Smooth muscle cell (in vitro differentiated cells): ENCODE results near the gene RAD9B. TPM values are rescaled to one million over a fixed set of nuclear protein-coding genes. Genes with fewer than 3 reads are reported as not detected.

Experiments used
- DNase-seq: peaks from one replicate; lab custom pipeline; 2025; ENCODE audit not compliant: unreplicated experiment; lab: John Stamatoyannopoulos, UW
- H2AFZ ChIP-seq: fragments of 200-600 bp; sonication (generic); 2 replicates; pipeline ENCODE4 v1.6.0; 2016; ENCODE audit warnings: antibody characterized with exemption, low read depth, mild to moderate bottlenecking
- H3F3A ChIP-seq: fragments of 200-600 bp; sonication (generic); 2 replicates; pipeline ENCODE4 v1.6.0; 2017; ENCODE audit warnings: antibody characterized with exemption, low read depth
- H3K27ac ChIP-seq: fragments of 200-600 bp; sonication (generic); 2 replicates; pipeline ENCODE4 v1.5.1; 2016; ENCODE audit warnings: low read depth, mild to moderate bottlenecking
- H3K27me3 ChIP-seq: fragments of 200-600 bp; sonication (generic); 2 replicates; pipeline ENCODE4 v1.6.1; 2016; ENCODE audit warnings: low read depth, mild to moderate bottlenecking
- H3K36me3 ChIP-seq: fragments of 200-600 bp; sonication (generic); 2 replicates; pipeline ENCODE4 v1.5.1; 2016; ENCODE audit warnings: low read depth
- H3K4me1 ChIP-seq: fragments of 200-600 bp; sonication (generic); 2 replicates; pipeline ENCODE4 v1.5.1; 2016; ENCODE audit warnings: low read depth
- H3K4me2 ChIP-seq: fragments of 200-600 bp; sonication (generic); 2 replicates; pipeline ENCODE4 v1.6.0; 2016; ENCODE audit warnings: mild to moderate bottlenecking
- H3K4me3 ChIP-seq: fragments of 200-600 bp; sonication (generic); 2 replicates; pipeline ENCODE4 v1.5.1; 2016; ENCODE audit warnings: mild to moderate bottlenecking
- H3K79me2 ChIP-seq: fragments of 200-600 bp; sonication (generic); 2 replicates; pipeline ENCODE4 v1.6.0; 2016; ENCODE audit warnings: low read depth, mild to moderate bottlenecking
- H3K9ac ChIP-seq: fragments of 200-600 bp; sonication (generic); 2 replicates; pipeline ENCODE4 v1.6.0; 2016; ENCODE audit warnings: low read depth
- H3K9me3 ChIP-seq: fragments of 200-600 bp; sonication (generic); replicated peaks from 2 replicates; pipeline ENCODE4 v1.5.1; 2016; ENCODE audit warnings: low read depth
- H4K20me1 ChIP-seq: fragments of 200-600 bp; sonication (generic); 2 replicates; pipeline ENCODE4 v1.6.0; 2016; ENCODE audit warnings: low read depth
- CTCF ChIP-seq: fragments of 200-600 bp; sonication (generic); IDR thresholded peaks from 2 replicates; pipeline ENCODE4 v1.5.1; 2017; ENCODE audit warnings: borderline replicate concordance, mild to moderate bottlenecking, antibody characterized with exemption; ENCODE audit not compliant: insufficient read depth, poor library complexity, severe bottlenecking
- WGBS: methylation state at CpG from one replicate; pipeline ENCODE4 v1.1.7; 2016; ENCODE audit warnings: low lambda C conversion rate; 5-methylcytosine and 5-hydroxymethylcytosine counted together
- polyA plus RNA-seq: library from polyadenylated mRNA; unstranded; fragments of >200 nt; fragmentation: Nextera tagmentation; extraction: Ambion mirVana; gene quantifications from 2 replicates; pipeline ENCODE4 v1.2.1, GENCODE V29; 2016
- total RNA-seq: library from RNA; depleted of rRNA; stranded (reverse); fragments of >200 nt; gene quantifications from 2 replicates; pipeline ENCODE4 v1.2.3, GENCODE V29; 2014

Gene RAD9B
- total and polyA plus RNA-seq, 2 experiments from 2014 or later: 0.64 TPM; not detected in 1

GRCh38 chr12:110546339-110546738 is 44.2 kb downstream of the RAD9B start:
- Histone ChIP-seq H4K20me1 (peaks cover 44% of the 10 kb centered on the region), H3K9ac (no peak overlapping the region), H3K27ac (peak overlapping the region; percentile 26), H3K9me3 (no peaks in the 10 kb centered on the region), H2AFZ (no peak overlapping the region), H3K79me2 (no peaks in the 10 kb centered on the region), H3F3A (peaks cover 8% of the 10 kb centered on the region), H3K4me3 (no peak overlapping the region), H3K4me2 (peak overlapping the region; percentile 9), H3K27me3 (no peaks in the 10 kb centered on the region), H3K36me3 (no peaks in the 10 kb centered on the region), H3K4me1 (no peaks in the 10 kb centered on the region)
- 26% methylated on average over 3 of the region's 3 CpGs for WGBS
- no peak for DNase-seq
- TF ChIP-seq CTCF: no peak

- Histone ChIP-seq H4K20me1 (peaks cover 51% of the 10 kb centered on the region), H3K4me1 (no peaks in the 10 kb centered on the region), H3K36me3 (no peaks in the 10 kb centered on the region), H3K9ac (no peak overlapping the region), H3K79me2 (no peaks in the 10 kb centered on the region), H3K27ac (no peak overlapping the region), H3K4me2 (no peak overlapping the region), H2AFZ (no peak overlapping the region), H3K9me3 (no peaks in the 10 kb centered on the region), H3F3A (peaks cover 8% of the 10 kb centered on the region), H3K4me3 (no peak overlapping the region), H3K27me3 (no peaks in the 10 kb centered on the region)
- WGBS: 95% methylated on average over 2 of the region's 2 CpGs
- no peak for DNase-seq
- TF ChIP-seq CTCF: no peak
Observed at GRCh38 chr12:110547090-110547489, 45.0 kb downstream of the RAD9B start.

DNA sequence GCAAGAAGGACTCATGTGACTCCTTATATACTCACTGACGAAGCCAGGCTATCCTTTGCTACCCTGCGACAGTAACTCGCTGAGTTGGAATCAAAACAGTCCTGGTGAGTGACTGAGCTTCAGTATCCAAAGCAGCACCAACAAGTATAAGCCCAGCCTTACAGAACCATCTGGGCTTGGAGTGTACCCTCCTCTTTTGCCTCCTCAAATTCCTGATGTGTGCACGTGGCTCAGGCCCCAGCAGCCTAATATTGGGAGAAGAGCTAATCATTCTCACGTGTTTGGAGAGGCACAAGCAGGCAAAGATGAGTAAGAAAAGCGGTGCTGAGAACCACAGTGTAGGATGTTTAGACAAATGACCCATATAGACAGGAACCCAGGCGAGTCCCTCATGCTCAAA is 46.5 kb downstream of the RAD9B start:
- 85% methylated on average over 7 of the region's 7 CpGs for WGBS
- no peak for DNase-seq
- Histone ChIP-seq H3K9ac (no peak overlapping the region), H4K20me1 (peaks cover 59% of the 10 kb centered on the region), H3F3A (peaks cover 8% of the 10 kb centered on the region), H2AFZ (no peak overlapping the region), H3K4me1 (no peaks in the 10 kb centered on the region), H3K4me2 (no peak overlapping the region), H3K27me3 (no peaks in the 10 kb centered on the region), H3K36me3 (no peaks in the 10 kb centered on the region), H3K79me2 (peaks cover 4% of the 10 kb centered on the region), H3K27ac (no peak overlapping the region), H3K4me3 (no peak overlapping the region), H3K9me3 (no peaks in the 10 kb centered on the region)
- no peak for TF ChIP-seq CTCF

DNA sequence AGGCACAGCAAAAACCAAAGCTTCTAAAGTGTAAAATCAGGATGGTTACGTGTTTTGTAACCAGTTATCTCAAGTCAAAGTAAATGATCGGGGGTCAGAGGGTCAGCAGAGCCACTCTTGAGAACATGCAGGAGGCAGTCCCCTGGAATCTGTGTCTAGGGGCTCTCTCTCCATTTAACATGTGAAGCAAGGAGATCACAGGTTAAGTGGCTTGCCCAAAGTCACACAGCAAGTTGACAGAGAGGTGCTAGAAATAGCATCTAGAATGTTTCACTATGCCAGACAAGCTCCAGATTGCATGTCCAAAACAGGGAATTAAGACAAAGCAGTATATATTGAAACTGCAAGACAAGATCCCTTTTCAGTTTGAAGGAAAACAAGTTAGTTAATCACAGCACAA is 47.6 kb downstream of the RAD9B start:
- H3K79me2 ChIP-seq: peaks cover 13% of the 10 kb centered on the region
- TF ChIP-seq CTCF: no peak

More for the DNA sequence above, 47.6 kb downstream of the RAD9B start:
- no peak overlapping the region for H3K9ac ChIP-seq
- no peaks in the 10 kb centered on the region for H3K4me1 ChIP-seq
- H4K20me1 ChIP-seq: peaks cover 67% of the 10 kb centered on the region
- no peaks in the 10 kb centered on the region for H3K27me3 ChIP-seq
- H3K4me2 ChIP-seq: no peak overlapping the region
- no peak overlapping the region for H3K4me3 ChIP-seq
- H3K9me3 ChIP-seq: no peaks in the 10 kb centered on the region
- H3K27ac ChIP-seq: no peak overlapping the region
- 95% methylated on average over 2 of the region's 2 CpGs for WGBS
- no peak overlapping the region for H2AFZ ChIP-seq
- H3K36me3 ChIP-seq: no peaks in the 10 kb centered on the region
- DNase-seq: no peak
- peaks cover 8% of the 10 kb centered on the region for H3F3A ChIP-seq
